ENCODE measurements around the gene OR2S2. TPM values are rescaled to one million over a fixed set of nuclear protein-coding genes. Genes with fewer than 3 reads are reported as not detected.

Gene OR2S2, protein sequence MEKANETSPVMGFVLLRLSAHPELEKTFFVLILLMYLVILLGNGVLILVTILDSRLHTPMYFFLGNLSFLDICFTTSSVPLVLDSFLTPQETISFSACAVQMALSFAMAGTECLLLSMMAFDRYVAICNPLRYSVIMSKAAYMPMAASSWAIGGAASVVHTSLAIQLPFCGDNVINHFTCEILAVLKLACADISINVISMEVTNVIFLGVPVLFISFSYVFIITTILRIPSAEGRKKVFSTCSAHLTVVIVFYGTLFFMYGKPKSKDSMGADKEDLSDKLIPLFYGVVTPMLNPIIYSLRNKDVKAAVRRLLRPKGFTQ
- total RNA-seq: not detected

DNA sequence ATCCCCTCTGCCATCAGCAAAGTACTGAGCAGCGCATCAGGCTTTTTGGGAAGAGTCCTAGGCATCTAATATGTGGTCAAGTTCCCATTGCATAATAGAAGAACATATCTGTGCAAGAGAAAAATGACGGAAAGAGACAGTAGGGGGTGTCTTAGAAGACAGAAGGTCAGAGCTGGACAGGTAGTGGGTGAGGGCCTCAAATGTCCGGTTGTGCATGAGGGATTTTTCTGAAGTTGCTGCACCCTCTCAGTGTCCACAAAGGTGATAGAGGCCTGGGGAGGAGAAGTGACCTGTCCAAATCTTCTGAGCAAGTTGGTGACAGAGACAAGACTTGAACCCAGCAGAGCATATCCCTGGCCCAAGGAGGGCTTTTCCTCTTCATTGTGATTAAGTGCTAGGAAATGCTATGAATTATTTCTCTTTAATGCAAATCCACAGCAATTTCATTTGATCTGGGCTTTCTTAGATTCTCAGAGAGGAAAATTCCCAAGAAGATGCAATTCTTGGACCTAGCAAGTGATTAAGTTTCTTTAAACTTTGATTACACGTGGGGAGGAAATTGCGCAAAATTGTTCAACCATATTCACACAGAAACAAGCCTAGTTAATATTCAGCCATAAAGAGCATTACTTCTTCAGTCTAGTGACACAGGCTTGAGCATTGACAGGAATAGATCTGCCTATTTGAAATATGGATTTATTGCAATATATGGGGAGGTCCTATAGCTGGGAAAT lies at the start of gene OR2S2:
Gene OR2S2 (minus strand): TSS at position 51 of the 734 bp plus-strand sequence. CDS start 56 bp downstream, outside the sequence.
- intact Hi-C loops (cut with DNase I): loop anchor here (5.0 kb wide), 1 partner anchor 64 kb away; no protein-coding TSS in a partner anchor
- H3K4me3 ChIP-seq: no peak within 1 kb of the TSS

DNA sequence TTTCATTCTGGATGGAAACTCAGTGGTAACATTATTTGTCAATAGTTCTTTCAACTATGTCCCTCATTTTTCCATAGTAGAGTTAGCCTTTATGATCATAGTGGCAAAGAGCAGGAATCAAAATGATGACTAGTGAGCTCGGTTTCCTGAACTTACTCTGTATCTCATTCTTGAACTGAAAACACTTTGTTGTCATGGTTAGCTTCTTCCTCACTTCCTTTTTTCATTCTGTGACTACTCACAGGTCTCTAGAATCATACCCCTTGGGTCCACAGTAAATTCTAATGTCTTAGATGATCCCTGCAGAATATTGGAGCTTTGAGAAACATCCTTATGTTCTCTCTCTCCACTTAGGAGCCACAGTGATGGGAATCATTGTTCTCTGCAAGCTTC lies 49.4 kb upstream of the OR2S2 start:
- H3K36me3 ChIP-seq: no peaks in the 10 kb centered on the region
- H3K4me3 ChIP-seq: no peak overlapping the region
- H3K9me3 ChIP-seq: no peaks in the 10 kb centered on the region
- no peak for TF ChIP-seq POLR2A (IDR thresholded peaks at IDR 0.05)
- no peak for TF ChIP-seq POLR2AphosphoS5 (IDR thresholded peaks at IDR 0.05; ENCODE audit: insufficient read depth in 1 of 2, low read depth in 1 of 2)
- TF ChIP-seq, protein P1, sequence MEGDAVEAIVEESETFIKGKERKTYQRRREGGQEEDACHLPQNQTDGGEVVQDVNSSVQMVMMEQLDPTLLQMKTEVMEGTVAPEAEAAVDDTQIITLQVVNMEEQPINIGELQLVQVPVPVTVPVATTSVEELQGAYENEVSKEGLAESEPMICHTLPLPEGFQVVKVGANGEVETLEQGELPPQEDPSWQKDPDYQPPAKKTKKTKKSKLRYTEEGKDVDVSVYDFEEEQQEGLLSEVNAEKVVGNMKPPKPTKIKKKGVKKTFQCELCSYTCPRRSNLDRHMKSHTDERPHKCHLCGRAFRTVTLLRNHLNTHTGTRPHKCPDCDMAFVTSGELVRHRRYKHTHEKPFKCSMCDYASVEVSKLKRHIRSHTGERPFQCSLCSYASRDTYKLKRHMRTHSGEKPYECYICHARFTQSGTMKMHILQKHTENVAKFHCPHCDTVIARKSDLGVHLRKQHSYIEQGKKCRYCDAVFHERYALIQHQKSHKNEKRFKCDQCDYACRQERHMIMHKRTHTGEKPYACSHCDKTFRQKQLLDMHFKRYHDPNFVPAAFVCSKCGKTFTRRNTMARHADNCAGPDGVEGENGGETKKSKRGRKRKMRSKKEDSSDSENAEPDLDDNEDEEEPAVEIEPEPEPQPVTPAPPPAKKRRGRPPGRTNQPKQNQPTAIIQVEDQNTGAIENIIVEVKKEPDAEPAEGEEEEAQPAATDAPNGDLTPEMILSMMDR (IDR thresholded peaks at IDR 0.05): no peak
- no peaks in the 10 kb centered on the region for H3K27me3 ChIP-seq
- no peak for DNase-seq (ENCODE audit: extremely low spot score in 2 of 2)
- intact Hi-C loops (cut with DNase I): no loop called here
- H3K4me1 ChIP-seq: no peaks in the 10 kb centered on the region
- no peak overlapping the region for H3K27ac ChIP-seq

More for the DNA sequence above, at the start of gene OR2S2:
- DNase-seq (ENCODE audit: extremely low spot score in 2 of 2): no peak
- Histone ChIP-seq H3K27me3 (no peaks in the 10 kb centered on the region), H3K36me3 (no peaks in the 10 kb centered on the region), H3K9me3 (no peaks in the 10 kb centered on the region), H3K27ac (no peak within 1 kb of the TSS), H3K4me1 (no peaks in the 10 kb centered on the region)
- TF ChIP-seq POLR2AphosphoS5 (IDR thresholded peaks at IDR 0.05; ENCODE audit: insufficient read depth in 1 of 2, low read depth in 1 of 2) (no peak), POLR2A (IDR thresholded peaks at IDR 0.05) (no peak)
- TF ChIP-seq, protein P1 (IDR thresholded peaks at IDR 0.05): no peak

DNA sequence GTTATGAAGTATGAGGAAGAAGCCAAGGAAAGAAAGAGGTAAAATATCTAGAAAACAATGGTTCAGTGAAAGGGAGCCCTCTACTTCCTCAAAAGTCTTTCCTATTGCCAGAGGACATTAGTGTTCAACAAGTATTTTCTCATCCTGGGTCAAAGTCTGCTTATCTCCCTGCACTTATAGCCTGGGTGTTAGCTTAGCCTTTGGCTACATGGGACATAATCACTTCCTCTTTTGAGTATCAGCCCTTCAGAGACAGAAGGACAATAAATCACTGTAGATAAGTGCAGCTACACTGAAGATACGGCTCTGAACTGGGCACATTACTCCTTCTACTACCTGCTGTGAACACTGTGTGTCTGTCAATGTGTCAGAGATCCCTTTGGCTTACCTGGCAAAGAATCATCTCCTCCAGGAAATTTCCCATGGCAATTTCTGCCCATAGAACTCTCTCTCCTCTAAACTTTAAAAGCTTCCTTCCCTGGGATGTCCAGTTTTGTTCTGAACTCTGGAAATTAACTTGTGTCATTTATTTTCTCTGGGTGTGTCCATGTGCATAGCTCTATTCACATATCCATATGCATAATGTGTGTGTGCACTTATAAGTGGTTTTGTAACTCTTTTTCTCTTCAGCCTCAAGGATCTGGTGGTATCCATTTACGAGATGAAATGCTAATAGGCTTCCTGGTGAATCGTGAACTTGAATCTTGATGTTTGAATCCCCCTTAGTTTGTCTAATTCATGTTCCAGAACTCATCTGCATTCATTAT lies 48.8 kb upstream of the OR2S2 start:
- H3K36me3 ChIP-seq: no peaks in the 10 kb centered on the region
- H3K4me3 ChIP-seq: no peak overlapping the region
- no peaks in the 10 kb centered on the region for H3K9me3 ChIP-seq
- H3K4me1 ChIP-seq: no peaks in the 10 kb centered on the region
- H3K27ac ChIP-seq: no peak overlapping the region
- no peak for DNase-seq (ENCODE audit: extremely low spot score in 2 of 2)
- no peaks in the 10 kb centered on the region for H3K27me3 ChIP-seq
- no peak for TF ChIP-seq POLR2A (IDR thresholded peaks at IDR 0.05)
- TF ChIP-seq, protein P1 (IDR thresholded peaks at IDR 0.05): no peak
- TF ChIP-seq POLR2AphosphoS5 (IDR thresholded peaks at IDR 0.05; ENCODE audit: insufficient read depth in 1 of 2, low read depth in 1 of 2): no peak
- intact Hi-C loops (cut with DNase I): no loop called here

DNA sequence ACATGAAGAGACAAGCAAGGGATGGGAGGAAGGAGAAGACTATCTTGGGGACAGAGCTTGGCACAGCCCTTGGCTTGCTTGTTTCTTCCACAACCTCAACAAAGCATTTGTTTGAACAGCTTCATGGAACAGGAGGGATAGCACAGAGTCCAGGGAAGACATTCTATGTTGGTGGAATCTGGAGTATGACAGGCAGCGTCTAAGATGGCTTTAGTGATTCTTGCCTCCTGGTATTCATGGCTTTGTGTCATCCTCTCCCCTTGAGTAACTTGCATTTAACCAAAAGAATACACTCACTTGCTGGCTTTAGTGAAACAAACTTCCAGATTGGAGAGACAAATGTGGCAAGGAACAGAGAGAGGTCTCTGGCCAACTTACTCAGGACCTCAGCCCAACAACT lies 47.9 kb upstream of the OR2S2 start:
- H3K27ac ChIP-seq: no peak overlapping the region
- TF ChIP-seq POLR2AphosphoS5 (IDR thresholded peaks at IDR 0.05; ENCODE audit: insufficient read depth in 1 of 2, low read depth in 1 of 2) (no peak), POLR2A (IDR thresholded peaks at IDR 0.05) (no peak)
- TF ChIP-seq, protein P1 (IDR thresholded peaks at IDR 0.05): no peak

More for the DNA sequence above, 47.9 kb upstream of the OR2S2 start:
- intact Hi-C loops (cut with DNase I): no loop called here
- no peak for DNase-seq (ENCODE audit: extremely low spot score in 2 of 2)
- H3K27me3 ChIP-seq: no peaks in the 10 kb centered on the region
- H3K4me1 ChIP-seq: no peaks in the 10 kb centered on the region
- no peaks in the 10 kb centered on the region for H3K36me3 ChIP-seq
- H3K4me3 ChIP-seq: no peak overlapping the region
- H3K9me3 ChIP-seq: no peaks in the 10 kb centered on the region

Data from vagina (tissue), 2 donors.